Liver (tissue), 9 donors: ENCODE measurements around the gene COL6A3. TPM values are rescaled to one million over a fixed set of nuclear protein-coding genes. Genes with fewer than 3 reads are reported as not detected.

ENCODE experiments used
- DNase-seq: peaks from one replicate; pipeline ENCODE4 v3.0.0-alpha.2; 2017; ENCODE audit warnings: low spot score
- H3K27ac ChIP-seq, 2 donors: one replicate each; pipeline ENCODE4 v1.7.0; 2013; ENCODE audit warnings: inconsistent platforms in 2 of 2, low read length in 2 of 2, control low read depth in 1 of 2, low read depth in 1 of 2, mild to moderate bottlenecking in 1 of 2
- H3K27me3 ChIP-seq, 4 donors: one replicate each; pipeline versions ENCODE4 v1.6.1 to v1.7.0; 2013; ENCODE audit warnings: low read length in 3 of 4, inconsistent platforms in 1 of 4, mild to moderate bottlenecking in 1 of 4, moderate library complexity in 1 of 4; ENCODE audit not compliant: control insufficient read depth in 4 of 4, insufficient read depth in 4 of 4
- H3K36me3 ChIP-seq, 4 donors: one replicate each; pipeline versions ENCODE4 v1.6.1 to v1.7.0; 2013; ENCODE audit warnings: low read length in 3 of 4, mild to moderate bottlenecking in 3 of 4, low read depth in 1 of 4, moderate library complexity in 1 of 4; ENCODE audit not compliant: control insufficient read depth in 4 of 4, insufficient read depth in 3 of 4
- H3K4me1 ChIP-seq, 4 donors: one replicate each; pipeline versions ENCODE4 v1.6.1 to v1.7.0; 2013; ENCODE audit warnings: low read length in 3 of 4, mild to moderate bottlenecking in 3 of 4, moderate library complexity in 1 of 4; ENCODE audit not compliant: control insufficient read depth in 4 of 4, insufficient read depth in 4 of 4
- H3K4me3 ChIP-seq, 3 donors: one replicate each; pipeline versions ENCODE4 v1.6.1 to v1.7.0; 2013; ENCODE audit warnings: low read length in 3 of 3, control low read depth in 1 of 3, low read depth in 1 of 3, mild to moderate bottlenecking in 1 of 3
- H3K9ac ChIP-seq, 2 donors: one replicate each; pipeline ENCODE4 v1.7.0; 2013; ENCODE audit warnings: low read length in 2 of 2, mild to moderate bottlenecking in 2 of 2, moderate library complexity in 2 of 2, control low read depth in 1 of 2, low read depth in 1 of 2
- H3K9me3 ChIP-seq, 4 donors: one replicate each; pipeline versions ENCODE4 v1.6.1 to v1.7.0; 2013; ENCODE audit warnings: low read length in 3 of 4; ENCODE audit not compliant: control insufficient read depth in 4 of 4
- ATF3 ChIP-seq: IDR thresholded peaks from 2 replicates; pipeline ENCODE4 v1.6.1; 2016; ENCODE audit warnings: antibody characterized with exemption
- CTCF ChIP-seq: fragments of 150-350 bp; IDR thresholded peaks from 2 replicates; pipeline ENCODE4 v1.5.1; 2017; ENCODE audit warnings: improper control_type of control experiment, low read depth, low read length; ENCODE audit not compliant: missing input control
- EGR1 ChIP-seq, 2 donors: IDR thresholded peaks; 2 replicates each; pipeline ENCODE4 v1.6.1; 2016 to 2018; ENCODE audit warnings: antibody characterized with exemption in 2 of 2, low read depth in 2 of 2
- FOXA1 ChIP-seq: IDR thresholded peaks from 2 replicates; pipeline ENCODE4 v1.6.1; 2016; ENCODE audit warnings: antibody characterized with exemption
- FOXA2 ChIP-seq: IDR thresholded peaks from 2 replicates; pipeline ENCODE4 v1.6.1; 2016; ENCODE audit warnings: antibody characterized with exemption
- GABPA ChIP-seq, 2 donors: IDR thresholded peaks in 1 of 2; conservative IDR thresholded peaks in 1 of 2; 2 replicates each; pipeline ENCODE4 v1.6.1; 2016; ENCODE audit warnings: antibody characterized with exemption in 2 of 2, mild to moderate bottlenecking in 1 of 2, moderate library complexity in 1 of 2
- HNF4A ChIP-seq, 2 donors: conservative IDR thresholded peaks; 2 replicates each; pipeline ENCODE4 v1.6.1; 2016; ENCODE audit warnings: antibody characterized with exemption in 2 of 2, mild to moderate bottlenecking in 2 of 2
- HNF4G ChIP-seq: IDR thresholded peaks from 2 replicates; pipeline ENCODE4 v1.6.1; 2016; ENCODE audit warnings: antibody characterized with exemption
- JUND ChIP-seq, 2 donors: IDR thresholded peaks; 2 replicates each; pipeline ENCODE4 v1.6.1; 2016; ENCODE audit warnings: antibody characterized with exemption in 2 of 2
- MAX ChIP-seq: IDR thresholded peaks from 2 replicates; pipeline ENCODE4 v1.6.1; 2016; ENCODE audit warnings: antibody characterized with exemption
- NR2F2 ChIP-seq: IDR thresholded peaks from 2 replicates; pipeline ENCODE4 v1.6.1; 2016; ENCODE audit warnings: antibody characterized with exemption
- RAD21 ChIP-seq, 2 donors: IDR thresholded peaks; 2 replicates each; pipeline ENCODE4 v1.6.1; 2016; ENCODE audit warnings: antibody characterized with exemption in 2 of 2, mild to moderate bottlenecking in 2 of 2
- REST ChIP-seq: IDR thresholded peaks from 2 replicates; pipeline ENCODE4 v1.6.1; 2016; ENCODE audit warnings: antibody characterized with exemption, mild to moderate bottlenecking
- RXRA ChIP-seq, 2 donors: IDR thresholded peaks; 2 replicates each; pipeline ENCODE4 v1.6.1; 2017 to 2018; ENCODE audit warnings: antibody characterized with exemption in 2 of 2, mild to moderate bottlenecking in 1 of 2
- SP1 ChIP-seq: IDR thresholded peaks from 2 replicates; pipeline ENCODE4 v1.6.1; 2018; ENCODE audit warnings: antibody characterized with exemption, mild to moderate bottlenecking
- TAF1 ChIP-seq: conservative IDR thresholded peaks from 2 replicates; pipeline ENCODE4 v1.6.1; 2016; ENCODE audit warnings: antibody characterized with exemption, mild to moderate bottlenecking
- YY1 ChIP-seq: IDR thresholded peaks from 2 replicates; pipeline ENCODE4 v1.6.1; 2016; ENCODE audit warnings: antibody characterized with exemption, mild to moderate bottlenecking
- ZBTB33 ChIP-seq: IDR thresholded peaks from 2 replicates; pipeline ENCODE4 v1.6.1; 2016; ENCODE audit warnings: antibody characterized with exemption
- WGBS: extraction: QIAGEN DNeasy Blood & Tissue Kit; methylation state at CpG from one replicate; pipeline ENCODE4 v1.1.7; 2013; 5-methylcytosine and 5-hydroxymethylcytosine counted together
- polyA plus RNA-seq, 2 donors: library from polyadenylated mRNA; stranded (reverse) in 1 of 2; unstranded in 1 of 2; fragments of 200-250 nt in 1 of 2; fragments of >200 nt in 1 of 2; fragmentation: Nextera tagmentation in 1 of 2; extraction: Ambion mirVana in 1 of 2; gene quantifications; one replicate each; pipeline versions ENCODE4 v1.2.1 to v1.2.3, GENCODE V29; 2013 to 2015
- total RNA-seq, 2 donors: library from RNA; depleted of rRNA; stranded (reverse); fragments of >200 nt; gene quantifications; one replicate each; pipeline ENCODE4 v1.2.3, GENCODE V29; 2014
- donor health status: healthy.
- donor health status: healthy.
- donor health status: healthy.
- donor health status: healthy.
- donor health status: healthy.

COL6A3 gene
- total and polyA plus RNA-seq, 4 donors = 1.7 to 28.7 (median 17.5) TPM

- Histone ChIP-seq H3K27me3 (no peaks in the 10 kb centered on the region), H3K4me1 (peaks cover 0 to 11% (median 1%) of the 10 kb centered on the region in 4 donors), H3K4me3 (no peak overlapping the region), H3K36me3 (no peaks in the 10 kb centered on the region), H3K9me3 (no peaks in the 10 kb centered on the region), H3K9ac (no peak overlapping the region), H3K27ac (no peak overlapping the region)
- DNase-seq = no peak
- WGBS = 82% methylated on average over 4 of the region's 4 CpGs
- TF ChIP-seq TAF1 (no peak), YY1 (no peak), NR2F2 (no peak), JUND (IDR thresholded peaks at IDR 0.05) (no peak), RXRA (IDR thresholded peaks at IDR 0.05) (no peak), RAD21 (IDR thresholded peaks at IDR 0.05) (no peak), HNF4A (conservative IDR thresholded peaks at IDR 0.05) (no peak), ATF3 (no peak), EGR1 (IDR thresholded peaks at IDR 0.05; ENCODE audit: low read depth in 2 of 2) (no peak), FOXA1 (no peak), SP1 (no peak), CTCF (no peak), HNF4G (no peak), GABPA (IDR thresholded peaks at IDR 0.05 in 1 of 2, conservative IDR thresholded peaks at IDR 0.05 in 1 of 2) (no peak), ZBTB33 (no peak), REST (no peak), FOXA2 (no peak), MAX (no peak)
These were observed 62.2 kb downstream of the COL6A3 start for GRCh38 chr2:237351796-237352195.
